Activated CD8-positive, alpha-beta memory T cell treated with anti-CD3 and anti-CD28 coated beads for 24 hours (primary cell): ENCODE data around the gene MACO1.

ENCODE experiments used
- DNase-seq: peaks from one replicate; pipeline ENCODE4 v3.0.0-alpha.2; 2020

The MACO1 gene

GRCh38 chr1:25544243-25544764, 113.6 kb downstream of the MACO1 start:
- DNase-seq, result no peak

DNA sequence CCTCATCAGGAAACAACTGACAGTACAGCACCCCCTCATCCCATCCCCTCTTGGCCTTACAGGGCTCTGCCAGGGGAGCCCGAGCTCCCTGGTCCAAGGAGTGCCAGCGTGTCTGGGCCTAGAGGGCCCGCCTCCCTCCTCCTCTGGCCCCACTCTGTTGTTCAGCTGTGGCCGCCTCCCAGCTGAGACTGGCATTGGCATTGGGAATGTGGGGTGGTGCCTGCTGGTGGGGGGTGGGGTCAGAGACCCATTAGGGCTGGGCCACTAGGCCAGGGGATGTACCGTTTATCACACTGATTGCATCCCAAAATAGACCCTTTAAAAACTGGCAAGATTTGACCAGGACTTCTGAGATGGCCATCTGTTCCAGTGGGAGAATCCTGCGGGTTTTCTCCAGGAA, 114.1 kb downstream of the MACO1 start:
- no peak for DNase-seq

DNA sequence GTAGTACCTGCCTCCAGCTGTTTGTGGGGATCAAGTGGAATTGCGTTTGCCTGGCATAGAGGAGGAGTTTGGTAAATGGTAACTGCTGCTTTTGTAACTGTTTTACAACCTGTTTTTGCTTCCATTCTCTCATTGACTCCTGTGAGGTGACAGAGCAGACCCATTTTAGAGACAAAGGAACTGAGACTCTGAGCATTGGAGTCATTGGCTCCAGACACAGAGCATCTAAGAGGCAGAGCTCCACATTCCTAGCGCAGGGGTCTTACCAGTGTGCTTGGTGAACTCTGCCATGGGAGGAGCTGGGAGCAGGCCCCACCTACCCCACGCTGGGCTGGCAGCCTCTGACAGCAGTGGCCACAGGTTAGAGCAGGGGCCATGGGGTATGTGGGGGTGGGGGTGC, 115.1 kb downstream of the MACO1 start:
- no peak for DNase-seq

GRCh38 chr1:25546193-25546592, 115.5 kb downstream of the MACO1 start:
- no peak for DNase-seq

DNA sequence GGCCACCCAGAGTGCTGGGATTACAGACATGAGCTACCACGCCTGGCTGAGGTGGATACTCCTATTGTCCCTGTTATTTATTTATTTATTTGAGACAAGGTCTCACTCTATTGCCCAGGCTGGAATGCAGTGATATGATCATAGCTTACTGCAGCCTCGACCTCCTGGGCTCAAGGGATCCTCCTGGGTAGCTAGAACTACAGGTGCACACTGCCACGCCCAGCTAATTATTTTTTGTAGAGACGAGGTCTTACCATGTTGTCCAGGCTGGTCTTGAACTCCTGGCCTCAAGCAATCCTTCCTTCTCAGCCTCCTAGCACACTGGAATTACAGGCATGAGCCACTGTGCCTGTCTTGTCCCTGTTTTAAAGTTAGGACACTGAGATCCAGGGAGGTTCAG, 117.9 kb downstream of the MACO1 start:
- no peak for DNase-seq

- DNase-seq, result peak; percentile 87
Measured at GRCh38 chr1:25549273-25550154, 118.8 kb downstream of the MACO1 start.
